Omental fat pad (tissue), 4 donors: ENCODE results near the gene CXCL14. TPM values are rescaled to one million over a fixed set of nuclear protein-coding genes. Genes with fewer than 3 reads are reported as not detected.

Source experiments
- ATAC-seq: fragments of 150-250 bp; one replicate; pipeline ENCODE4 v1.9.1; 2016; ENCODE audit warnings: mild to moderate bottlenecking, moderate library complexity; ENCODE audit not compliant: low FRiP score
- DNase-seq: peaks from one replicate; pipeline ENCODE4 v3.0.0-alpha.2; 2019; ENCODE audit warnings: low spot score
- CTCF ChIP-seq, 3 donors: fragments of 450-650 bp; IDR thresholded peaks; one replicate each; pipeline ENCODE4 v1.5.1; 2016 to 2017; ENCODE audit warnings: antibody characterized with exemption in 3 of 3, mild to moderate bottlenecking in 3 of 3, moderate library complexity in 2 of 3
- total RNA-seq, 4 donors: library from RNA; depleted of rRNA; stranded (reverse); fragments of >200 nt; gene quantifications; one replicate each; pipeline ENCODE4 v1.1.0, GENCODE V29; 2016

CXCL14 gene
- total RNA-seq, 4 donors from 2014 or later = 22.2 to 195 (median 32.1) TPM

GRCh38 chr5:135547590-135548254, 31.1 kb downstream of the CXCL14 start:
- TF ChIP-seq CTCF (IDR thresholded peaks at IDR 0.05) = no peak
- ATAC-seq (no peak), DNase-seq (no peak)

GRCh38 chr5:135546912-135547311, 31.9 kb downstream of the CXCL14 start:
- TF ChIP-seq CTCF (IDR thresholded peaks at IDR 0.05) = no peak
- DNase-seq (no peak), ATAC-seq (no peak)

- TF ChIP-seq CTCF (IDR thresholded peaks at IDR 0.05) = no peak
- no peak for DNase-seq
- ATAC-seq = no peak
These were observed 32.7 kb downstream of the CXCL14 start for GRCh38 chr5:135546101-135546500.

GRCh38 chr5:135545099-135545498, 33.7 kb downstream of the CXCL14 start:
- TF ChIP-seq CTCF (IDR thresholded peaks at IDR 0.05) = no peak
- DNase-seq (no peak), ATAC-seq (no peak)

- ATAC-seq (no peak), DNase-seq (no peak)
- no peak for TF ChIP-seq CTCF (IDR thresholded peaks at IDR 0.05)
These were observed 35.1 kb downstream of the CXCL14 start for GRCh38 chr5:135543485-135544304.

GRCh38 chr5:135543001-135543484, 35.7 kb downstream of the CXCL14 start:
- TF ChIP-seq CTCF (IDR thresholded peaks at IDR 0.05) = no peak

More at GRCh38 chr5:135543001-135543484, 35.7 kb downstream of the CXCL14 start:
- ATAC-seq (no peak), DNase-seq (no peak)
